IPS-NIHi7 (cell line): ENCODE results near the gene ARRDC3.
"Not testable (repeated sequence)": the region's sequence is repeated elsewhere in the genome, so short reads cannot be mapped to it uniquely, and the experiment has no call there.

ENCODE experiments used
- DNase-seq: peaks from one replicate; pipeline ENCODE4 v3.0.0; 2012; ENCODE audit warnings: mixed read lengths; ENCODE audit errors: extremely low spot score

ARRDC3 gene

DNA sequence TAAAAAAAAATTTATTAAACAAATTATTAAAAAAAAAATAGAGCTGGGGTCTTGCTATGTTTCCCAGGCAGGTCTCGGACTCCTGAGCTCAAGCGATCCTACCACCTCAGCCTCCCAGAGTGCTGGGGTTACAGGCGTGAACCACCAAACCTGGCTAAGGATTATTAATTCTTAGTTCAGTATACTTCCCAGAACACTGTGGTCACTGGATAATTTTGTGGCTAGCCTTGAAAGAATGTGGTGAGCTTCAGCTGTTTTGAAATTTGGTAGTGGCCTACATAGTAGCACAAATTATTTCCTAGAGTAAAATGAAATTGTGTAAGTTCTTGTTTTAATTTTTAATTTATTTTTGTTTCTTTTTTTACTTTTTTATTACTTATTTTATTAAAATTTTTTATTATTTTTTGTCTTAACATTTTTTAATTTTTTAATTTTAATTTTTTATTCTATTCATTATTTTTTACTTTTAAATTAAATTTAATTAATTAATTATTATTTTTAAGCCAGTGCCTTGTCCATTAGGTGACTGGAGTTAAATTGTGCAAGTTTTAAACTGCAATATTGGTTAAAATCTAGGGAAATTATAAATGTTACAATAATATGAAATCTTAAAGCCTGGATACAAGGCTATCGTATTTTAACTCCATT is 23.0 kb downstream of the ARRDC3 start:
- no peak for DNase-seq

DNA sequence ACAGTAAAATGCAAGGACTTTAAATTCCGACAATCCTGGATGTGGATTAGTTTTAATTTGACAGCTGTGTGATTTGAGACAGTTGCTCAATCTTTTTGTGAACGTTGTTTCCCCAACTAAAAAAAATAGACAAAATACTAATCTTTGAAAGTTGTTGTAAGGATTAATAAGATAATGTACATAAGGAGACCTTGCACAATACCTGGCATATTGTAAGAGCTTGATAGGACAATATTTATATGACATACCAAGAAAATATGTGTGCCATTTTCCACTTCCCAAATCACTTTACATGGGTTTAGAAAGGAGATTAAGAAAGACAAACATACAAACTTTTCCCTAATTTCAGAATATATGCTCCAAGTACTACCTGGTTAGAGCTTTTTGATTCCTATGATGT is 25.3 kb downstream of the ARRDC3 start:
- no peak for DNase-seq

DNA sequence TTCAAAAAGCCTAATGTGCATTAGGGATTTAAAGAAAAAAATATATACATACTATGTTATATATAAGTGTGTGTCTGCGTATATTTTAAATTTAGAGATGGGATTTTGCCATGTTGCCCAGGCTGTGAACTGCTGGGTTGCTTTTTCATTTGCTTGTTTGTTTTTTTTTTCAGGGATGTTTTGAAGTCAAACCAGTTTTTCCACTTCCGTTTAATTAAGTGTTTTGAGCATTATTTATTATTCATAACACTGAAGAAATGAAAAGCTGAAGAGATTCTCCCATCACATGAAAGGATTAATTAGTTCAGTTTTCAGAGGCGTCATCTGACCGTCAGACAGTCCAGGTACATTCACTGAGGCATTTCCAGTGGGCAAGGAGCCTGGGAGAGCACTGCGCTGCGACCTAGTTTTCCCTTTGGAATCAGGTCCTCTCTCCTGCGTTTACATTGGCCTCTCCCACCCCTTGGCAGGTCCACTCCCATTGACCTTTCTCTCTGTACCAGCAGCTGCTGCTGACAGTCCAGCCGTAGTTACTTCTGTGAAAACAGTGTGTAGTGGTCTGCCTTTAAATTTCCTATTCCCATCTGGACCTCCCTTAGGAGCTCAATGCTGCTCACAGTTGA is 26.0 kb downstream of the ARRDC3 start:
- DNase-seq, result peak; percentile 33

DNA sequence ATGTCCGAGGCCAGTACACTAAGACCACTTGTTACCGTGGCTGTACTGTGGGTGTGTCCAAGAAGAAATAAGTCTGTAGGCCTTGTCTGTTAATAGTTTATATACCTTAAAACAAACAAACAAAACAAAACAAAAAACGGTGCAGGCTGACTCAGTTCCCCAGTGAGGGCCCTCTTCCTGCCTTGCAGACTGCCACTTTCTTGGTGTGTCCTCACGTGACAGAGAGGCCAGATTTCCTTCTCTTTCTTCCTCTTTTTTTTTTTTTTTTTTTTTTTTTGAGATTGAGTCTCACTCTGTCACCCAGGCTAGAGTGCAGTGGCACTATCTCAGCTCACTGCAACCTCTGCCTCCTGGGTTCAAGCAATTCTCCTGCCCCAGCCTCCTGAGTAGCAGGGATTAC is 28.2 kb downstream of the ARRDC3 start:
- DNase-seq, result not testable (repeated sequence)

DNA sequence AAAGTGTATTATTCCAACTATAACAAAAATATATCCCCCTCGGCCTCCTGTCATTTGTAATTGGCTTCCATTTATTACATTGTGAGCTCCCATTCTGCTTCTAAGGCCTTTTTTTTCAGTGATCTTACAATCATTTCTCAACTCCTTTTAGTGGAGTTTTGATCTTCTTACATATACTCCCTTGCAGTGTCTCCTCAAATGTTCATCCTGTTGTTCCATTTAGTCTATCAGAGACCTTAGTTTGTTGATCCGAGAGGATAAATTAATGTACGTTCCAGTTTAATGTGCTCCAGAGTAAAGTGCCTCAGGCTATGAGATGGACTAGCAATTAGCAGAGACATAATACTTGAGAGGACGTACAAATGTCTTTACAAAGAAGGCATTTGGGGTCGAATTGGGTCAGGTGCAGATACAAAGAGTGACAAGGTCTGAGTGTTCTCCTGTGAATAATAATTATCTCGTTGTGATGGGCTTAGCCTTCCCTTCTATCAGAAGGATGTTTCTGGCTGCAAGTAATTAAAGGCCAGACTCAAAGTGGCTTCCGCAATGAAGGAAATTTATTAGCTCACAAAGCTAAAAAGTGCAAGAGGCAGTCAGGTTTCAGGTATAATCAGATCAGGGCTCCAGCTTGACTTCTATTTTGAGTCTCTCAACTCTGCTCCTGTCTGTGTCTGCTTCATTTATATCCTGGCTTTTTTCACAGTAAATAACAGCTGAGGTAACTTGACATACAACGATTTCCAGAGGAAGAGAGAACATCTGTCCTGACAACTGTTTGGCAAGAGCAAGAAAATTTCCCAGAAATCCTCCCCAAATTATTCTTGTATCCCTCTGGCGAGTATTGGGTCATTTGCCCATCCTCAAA is 30.1 kb downstream of the ARRDC3 start:
- no peak for DNase-seq

DNA sequence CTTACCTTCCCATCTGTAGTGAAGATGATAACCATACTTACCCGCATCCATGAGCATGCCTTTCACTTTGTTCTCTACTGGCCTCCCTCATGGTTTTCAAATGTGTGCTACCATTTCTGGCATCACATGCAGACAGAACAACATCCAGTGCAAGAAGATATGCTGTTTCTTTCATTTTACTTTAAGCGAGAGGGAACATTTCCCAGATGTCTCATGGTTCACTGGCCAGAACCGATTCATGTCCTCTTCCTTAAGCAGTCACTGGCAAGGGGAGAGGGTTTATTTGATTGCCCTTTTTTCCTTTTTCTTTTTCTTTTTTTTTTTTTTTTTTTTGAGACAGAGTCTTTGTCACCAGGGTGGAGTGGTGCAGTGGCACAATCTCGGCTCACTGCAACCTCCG is 37.7 kb downstream of the ARRDC3 start:
- DNase-seq, result no peak

DNA sequence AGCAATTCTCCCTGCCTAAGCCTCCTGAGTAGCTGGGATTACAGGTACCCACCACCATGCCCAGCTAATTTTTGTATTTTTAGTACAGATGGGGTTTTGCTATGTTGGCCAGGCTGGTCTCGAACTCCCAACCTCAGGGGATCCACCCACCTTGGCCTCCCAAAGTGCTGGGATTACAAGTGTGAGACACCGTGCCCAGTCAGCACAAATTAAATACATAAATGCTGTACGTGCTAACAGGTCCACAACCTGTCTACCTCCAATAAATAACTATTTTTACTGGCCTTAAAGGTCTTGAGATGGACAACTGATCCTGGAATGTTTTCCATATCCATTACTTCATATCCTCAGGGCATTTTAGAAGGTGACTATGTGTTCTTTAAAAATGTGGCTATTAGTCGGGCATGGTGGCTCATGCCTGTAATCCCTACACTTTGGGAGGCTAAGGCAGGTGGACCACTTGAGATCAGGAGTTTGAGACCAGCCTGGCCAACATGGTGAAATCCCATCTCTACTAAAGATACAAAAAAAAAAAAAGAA is 38.4 kb downstream of the ARRDC3 start:
- not testable (repeated sequence) for DNase-seq

DNA sequence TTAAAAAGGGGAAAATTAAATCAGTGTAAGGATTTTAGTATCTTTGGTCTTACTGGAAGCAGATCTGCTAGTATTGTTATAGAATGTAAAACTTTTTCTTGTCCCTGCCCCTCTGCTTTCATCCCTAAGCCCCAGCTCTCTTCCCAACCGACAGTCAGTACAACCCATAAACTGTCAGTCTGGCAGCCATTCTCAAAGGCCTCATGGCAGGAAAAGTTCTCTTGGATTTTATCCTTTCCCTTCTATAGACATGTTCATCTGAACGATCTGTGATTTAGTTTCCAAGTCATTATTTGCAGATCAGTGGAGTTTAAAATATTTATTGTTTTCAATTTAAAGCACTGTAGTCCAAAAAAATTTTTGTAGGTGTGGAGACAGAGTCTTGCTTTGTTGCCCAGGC is 39.2 kb downstream of the ARRDC3 start:
- DNase-seq, result no peak

DNA sequence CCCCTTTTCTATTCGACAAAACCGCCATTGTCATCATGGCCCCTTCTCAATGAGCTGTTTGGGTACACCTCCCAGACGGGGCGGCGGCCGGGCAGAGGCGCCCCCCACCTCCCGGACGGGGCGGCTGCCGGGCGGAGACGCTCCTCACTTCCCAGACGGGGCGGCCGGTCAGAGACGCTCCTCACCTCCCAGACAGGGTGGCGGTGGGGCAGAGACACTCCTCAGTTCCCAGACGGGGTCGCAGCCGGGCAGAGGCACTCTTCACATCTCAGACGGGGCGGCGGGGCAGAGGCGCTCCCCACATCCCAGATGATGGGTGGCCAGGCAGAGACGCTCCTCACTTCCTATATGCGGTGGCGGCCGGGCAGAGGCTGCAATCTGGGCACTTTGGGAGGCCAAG is 40.2 kb downstream of the ARRDC3 start:
- DNase-seq, result not testable (repeated sequence)

DNA sequence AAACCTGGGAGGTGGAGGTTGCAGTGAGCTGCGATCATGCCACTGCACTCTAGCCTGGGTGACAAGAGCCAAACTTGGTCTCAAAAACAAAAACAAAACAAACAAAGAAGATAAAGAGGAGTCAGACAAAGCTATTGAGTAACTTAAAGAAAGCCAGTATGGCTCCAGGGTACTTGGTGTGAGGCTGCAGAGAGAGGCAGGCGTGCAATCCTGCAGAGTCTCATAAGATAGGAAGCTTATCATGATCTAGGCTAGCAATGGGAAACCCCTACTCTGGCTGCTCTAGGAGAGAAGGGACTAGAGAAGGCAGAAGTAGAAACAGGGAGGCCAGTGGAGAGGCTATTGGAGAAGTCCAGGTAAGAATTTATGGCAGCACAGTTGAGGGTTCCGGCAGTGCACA is 42.0 kb downstream of the ARRDC3 start:
- no peak for DNase-seq

DNA sequence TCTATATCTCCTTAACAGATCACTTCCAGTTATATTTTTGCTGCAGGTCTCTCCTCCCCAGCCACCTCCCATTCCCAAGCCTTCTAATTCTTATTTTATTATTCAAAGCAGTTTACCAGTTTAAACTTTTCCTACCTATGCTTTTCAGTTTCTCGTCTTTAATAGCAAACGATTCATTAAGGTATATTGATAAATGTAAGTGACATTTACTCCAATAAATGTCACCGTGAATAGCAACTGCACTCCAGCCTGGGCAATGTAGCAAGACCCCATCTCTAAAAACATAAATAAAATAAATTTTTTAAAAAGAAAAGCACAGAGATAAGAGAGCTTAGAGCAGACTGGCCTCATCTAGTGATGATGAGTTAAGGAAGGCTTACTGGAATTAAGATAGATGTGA is 42.6 kb downstream of the ARRDC3 start:
- DNase-seq, result no peak

DNA sequence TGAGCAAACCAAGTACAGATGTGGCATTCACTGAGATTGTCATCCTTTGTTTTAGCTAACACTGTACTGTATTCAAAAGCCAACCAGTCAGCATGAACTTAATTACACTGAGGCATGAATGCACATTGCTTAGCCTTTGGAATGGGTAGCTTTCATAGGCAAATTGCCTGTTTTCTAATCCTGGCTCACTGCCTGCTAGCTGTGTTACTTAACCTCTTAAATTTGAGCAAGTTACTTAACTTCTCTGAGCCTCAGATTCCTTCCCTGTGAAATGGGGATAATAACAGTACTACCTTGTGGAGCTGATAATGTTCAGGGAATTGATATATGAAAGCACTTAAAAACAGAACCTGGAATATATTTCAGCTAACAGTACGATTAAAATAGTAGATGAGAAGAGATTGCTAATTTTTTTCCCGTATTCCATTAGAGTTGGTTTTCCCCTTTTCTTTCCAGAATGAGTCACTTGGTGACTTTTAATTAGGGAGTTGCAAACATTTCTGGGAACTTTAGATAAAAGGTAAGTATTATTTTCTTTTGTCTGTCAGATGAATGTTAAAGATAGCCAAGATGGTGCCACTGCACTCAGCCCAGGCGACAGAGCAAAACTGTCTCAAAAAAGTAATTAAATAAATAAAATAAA is 43.9 kb downstream of the ARRDC3 start:
- no peak for DNase-seq

DNA sequence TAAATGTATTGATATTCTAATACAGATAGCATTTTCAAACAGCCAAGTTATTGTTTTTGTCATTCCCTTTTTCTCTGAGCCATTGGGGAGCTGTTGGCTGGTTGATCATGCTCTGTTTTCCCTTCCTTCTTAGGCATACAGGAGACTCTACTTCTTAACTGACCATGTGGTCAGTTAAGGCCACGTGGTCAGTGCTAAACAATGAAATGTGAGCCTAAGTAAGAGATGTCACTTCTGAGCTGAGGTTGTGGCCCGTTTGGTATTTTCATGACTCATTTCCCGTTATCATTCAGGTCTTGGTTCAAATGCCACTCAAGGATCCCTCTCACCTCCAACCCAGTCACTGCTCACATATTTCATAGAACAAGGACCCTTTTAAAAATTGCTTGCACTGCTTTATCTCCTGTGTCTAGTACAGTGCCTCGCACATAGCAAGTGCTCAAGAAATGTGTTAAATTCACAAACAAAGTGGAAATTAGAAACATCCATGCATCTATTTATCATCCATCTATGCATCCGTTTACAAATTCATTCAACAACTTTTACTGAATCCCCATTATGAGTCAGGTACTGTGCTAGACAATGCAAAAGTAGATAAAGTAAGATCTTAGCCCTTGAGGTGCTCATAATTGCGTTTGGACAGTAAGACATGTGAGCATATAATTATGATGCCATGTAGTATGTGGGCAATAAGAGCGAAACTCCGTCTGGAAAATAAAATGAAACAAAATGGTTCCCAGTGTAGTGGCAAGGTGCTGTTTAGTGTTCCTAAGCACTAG is 50.7 kb downstream of the ARRDC3 start:
- peak; percentile 40 for DNase-seq

DNA sequence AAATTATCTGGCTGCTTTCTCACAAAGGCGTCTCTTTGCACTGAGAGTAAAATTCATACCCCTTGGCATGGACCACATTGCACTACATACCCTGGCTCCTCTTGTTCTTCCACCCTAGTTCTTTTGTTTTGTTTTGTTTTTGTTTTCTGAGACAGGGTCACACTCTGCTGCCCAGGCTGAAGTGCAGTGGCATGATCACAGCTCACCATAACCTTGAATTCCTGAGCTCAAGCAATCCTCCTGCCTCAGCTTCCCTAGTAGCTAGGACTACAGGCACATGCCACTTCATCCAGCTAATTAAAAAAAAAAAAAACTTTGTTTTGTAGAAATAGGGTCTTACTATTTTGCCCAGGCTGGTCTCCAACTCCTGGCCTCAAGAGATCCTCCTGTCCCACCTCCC is 51.4 kb downstream of the ARRDC3 start:
- DNase-seq, result no peak

DNA sequence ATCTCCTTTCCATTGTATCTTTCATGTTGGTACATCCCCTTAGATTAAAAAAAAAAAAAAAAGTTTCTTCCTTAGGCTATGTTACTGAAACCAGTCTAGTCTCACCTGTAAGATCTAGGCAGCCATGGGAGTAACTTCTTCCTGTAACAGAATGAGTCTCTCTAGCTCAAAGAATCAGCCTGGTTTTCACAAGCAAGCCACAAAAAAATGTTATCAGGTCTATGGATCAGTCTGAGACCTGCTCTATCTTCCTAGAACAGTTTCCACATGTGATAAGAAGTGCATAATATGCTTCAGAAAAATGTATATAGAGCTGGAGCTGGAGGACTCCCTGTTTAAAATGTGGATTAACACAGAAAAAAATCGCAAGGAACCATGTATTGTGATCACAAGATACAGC is 53.8 kb downstream of the ARRDC3 start:
- DNase-seq, result no peak

DNA sequence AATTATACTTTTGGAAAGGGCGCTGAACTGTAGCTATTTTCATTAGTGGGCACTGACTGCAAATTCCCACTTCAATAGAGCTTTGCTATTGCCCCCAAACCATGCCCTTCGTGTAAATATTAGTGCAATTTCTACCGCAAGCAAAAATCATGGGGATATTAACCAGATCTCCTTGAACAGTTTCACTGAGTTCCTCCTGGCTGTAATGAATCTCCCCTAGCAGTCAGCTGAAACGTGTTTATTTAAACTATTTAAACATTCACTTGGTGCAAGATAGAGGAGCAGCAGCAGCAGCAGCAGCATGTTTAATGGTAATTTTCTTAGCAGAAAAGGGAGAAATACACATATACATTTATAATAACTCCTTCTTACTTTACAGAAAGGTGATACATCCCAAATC is 54.4 kb downstream of the ARRDC3 start:
- no peak for DNase-seq

DNA sequence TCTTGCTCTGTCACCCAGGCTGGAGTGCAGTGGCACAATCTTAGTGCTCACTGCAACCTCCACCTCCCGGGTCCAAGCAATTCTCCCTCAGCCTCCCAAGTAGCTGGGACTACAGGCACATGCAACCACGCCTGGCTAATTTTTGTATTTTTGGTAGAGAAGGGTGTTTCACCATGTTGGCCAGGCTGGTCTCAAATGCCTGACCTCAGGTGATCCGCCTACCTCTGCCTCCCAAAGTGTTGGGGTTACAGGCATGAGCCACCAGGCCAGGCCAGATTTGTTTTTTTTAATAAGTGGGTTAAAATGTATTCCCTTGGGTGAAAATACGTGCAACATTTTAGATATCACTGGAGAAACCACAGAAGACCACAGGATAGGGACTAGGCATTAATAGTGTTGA is 60.1 kb downstream of the ARRDC3 start:
- DNase-seq, result not testable (repeated sequence)

DNA sequence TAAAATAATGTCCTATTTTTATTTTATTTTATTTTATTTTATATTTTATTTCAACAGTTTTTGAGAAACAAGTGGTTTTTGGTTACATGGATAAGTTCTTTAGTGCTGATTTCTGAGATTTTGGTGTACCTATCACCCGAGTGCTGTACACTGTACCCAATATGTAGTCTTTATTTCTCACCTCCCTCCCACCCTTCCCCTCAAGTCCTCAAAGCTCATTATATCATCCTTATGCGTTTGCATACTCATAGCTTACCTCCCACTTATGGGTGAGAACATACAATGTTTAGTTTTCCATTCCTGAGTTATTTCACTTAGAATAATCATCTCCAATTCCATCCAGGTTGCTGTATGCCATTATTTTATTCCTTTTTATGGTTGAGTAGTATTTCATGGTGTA is 63.5 kb downstream of the ARRDC3 start:
- no peak for DNase-seq

DNA sequence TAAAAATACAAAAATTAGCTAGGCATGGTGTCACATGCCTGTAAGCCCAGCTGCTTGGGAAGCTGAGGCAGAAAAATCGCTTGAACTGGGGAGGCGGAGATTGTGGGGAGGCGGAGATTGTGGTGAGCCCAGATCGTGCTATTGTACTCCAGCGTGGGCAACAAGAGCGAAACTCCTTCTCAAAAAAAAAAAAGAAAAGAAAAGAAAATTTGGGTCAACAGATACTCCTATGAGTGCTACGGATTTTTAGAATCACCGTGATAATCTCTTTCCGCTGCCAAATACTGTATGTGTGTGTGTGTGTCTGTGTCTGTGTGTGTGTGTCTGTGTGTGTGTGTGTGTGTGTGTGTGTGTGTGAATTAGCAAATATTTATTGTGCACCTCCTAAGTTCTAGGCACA is 64.4 kb downstream of the ARRDC3 start:
- no peak for DNase-seq
